ENCODE results near the gene IPMK.

IPMK gene

DNA sequence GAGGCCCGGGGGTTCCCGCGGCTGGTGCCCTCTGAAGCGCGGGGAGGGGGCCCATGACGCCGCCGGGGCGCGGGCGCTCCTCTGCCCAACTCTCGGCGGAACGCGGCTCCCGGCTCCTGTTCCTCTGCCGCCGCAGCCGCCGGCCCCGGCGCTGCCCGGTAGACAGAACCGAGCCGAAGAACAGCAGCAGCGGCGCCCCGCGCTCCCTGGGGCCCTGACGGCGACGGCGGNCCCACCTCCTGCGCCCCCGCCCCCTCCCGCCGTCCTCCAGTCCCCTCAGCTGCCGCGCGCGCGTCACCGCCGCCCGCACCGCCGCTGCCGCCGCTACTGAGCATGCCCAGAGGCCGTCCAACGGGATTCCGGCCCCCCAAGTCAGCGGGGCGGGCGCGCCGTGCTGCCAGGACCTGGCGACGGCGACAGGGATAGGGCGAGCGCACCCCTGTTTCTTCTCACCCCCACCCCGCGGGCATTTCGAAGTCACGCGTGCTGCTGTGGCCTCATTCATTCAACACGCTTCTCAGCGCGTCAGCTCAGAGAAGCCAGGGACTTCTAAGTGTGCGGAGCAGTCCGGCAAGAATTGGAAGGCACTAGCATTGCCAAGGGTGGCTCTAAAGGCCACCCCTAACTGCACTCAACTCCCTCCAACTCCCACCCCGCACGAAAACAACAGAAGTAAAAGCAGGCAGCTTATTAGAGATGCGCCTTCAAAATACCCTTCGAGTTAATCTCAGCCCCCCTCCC lies at the start of gene IPMK:
Gene IPMK, minus strand, starts transcription at position 182 of the 741 bp plus-strand sequence. CDS start 283 bp downstream, outside the sequence.
- in situ Hi-C loops (cut with HindIII; ENCODE audit: low sequenced_read_pairs), result no loop called here

DNA sequence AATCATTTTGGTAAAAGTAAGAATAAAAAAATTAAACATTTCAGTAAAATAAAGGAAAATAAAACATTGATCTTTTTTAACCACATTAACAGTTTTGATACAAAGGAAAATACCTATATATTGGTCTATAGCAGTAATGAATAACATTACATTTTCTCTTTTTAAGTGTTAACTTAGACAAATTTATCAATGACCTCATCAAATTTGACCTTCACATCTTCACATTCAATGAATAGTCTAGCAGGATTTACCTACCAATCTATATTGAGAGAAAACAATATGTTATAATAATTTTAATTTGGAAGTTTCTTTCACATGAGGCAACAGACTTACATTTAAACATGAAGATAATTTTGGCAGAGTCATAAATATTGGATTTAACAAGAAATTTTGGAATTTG lies 49.2 kb upstream of the IPMK start:
- in situ Hi-C loops (cut with HindIII; ENCODE audit: low sequenced_read_pairs), result no loop called here

DNA sequence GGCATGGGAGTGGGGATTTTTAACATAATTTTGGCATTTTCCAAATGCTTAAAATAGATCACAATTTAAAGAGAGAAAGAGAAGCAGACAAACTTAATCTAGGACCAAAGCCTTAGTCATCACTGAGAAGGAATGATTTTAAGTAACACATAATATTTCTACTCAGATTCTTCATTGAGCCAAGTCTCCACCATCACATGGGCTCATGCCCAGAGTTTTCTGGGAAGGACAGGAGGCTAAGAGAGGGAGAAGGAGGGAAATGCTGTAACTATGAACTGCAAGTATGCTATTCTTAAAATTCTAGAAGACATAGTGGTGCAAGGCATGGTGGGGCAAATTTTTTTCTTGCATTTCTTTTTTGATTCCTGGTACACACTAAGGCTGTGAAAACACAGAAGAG lies 43.3 kb upstream of the IPMK start:
- in situ Hi-C loops (cut with HindIII; ENCODE audit: low sequenced_read_pairs), result no loop called here

DNA sequence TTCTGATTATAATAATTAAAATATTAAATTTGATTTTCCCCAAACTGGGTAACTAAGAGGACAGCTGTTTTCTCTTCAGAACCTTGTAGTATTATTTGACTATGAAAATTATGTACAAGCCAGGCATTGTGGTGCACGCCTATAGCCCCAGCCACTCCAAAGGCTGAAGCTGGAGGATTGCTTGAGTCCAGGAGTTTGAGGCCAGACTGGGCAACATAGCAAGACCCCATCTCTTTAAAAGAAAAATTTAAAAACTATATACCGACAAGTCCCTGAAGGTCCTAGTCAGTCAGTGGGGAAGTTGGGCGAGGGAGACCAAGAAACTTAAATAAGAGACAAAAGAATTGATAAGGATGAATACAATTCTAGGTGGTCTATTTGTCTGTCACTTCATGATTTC lies 40.0 kb upstream of the IPMK start:
- in situ Hi-C loops (cut with HindIII; ENCODE audit: low sequenced_read_pairs), result no loop called here

- in situ Hi-C loops (cut with HindIII; ENCODE audit: low sequenced_read_pairs), result no loop called here
These were observed 38.1 kb upstream of the IPMK start for GRCh38 chr10:58305821-58306220.

DNA sequence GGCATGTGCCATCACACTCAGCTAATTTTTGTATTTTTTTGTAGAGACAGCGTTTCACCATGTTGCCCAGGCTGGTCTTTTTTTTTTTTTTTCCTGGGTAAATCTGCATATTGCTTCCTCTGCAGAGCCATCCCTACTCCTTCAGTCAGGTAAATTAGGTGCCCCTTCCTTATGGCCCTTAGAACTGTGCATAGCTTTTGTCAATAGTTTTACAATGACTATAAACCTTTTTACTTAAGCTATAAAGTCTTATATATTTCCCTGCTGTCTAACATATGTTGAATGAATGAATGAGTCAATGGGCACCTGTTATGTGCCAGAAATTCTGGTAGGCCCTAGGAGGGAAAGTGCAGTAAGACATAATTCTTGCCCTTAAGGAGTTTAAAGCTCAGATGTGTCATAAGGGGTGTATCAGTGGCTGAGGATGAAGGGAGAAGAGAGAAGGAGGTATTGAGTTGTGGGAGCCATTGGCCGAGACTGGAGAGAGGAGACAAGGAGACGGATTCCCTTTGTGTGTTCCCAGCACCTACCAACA lies 36.5 kb upstream of the IPMK start:
- in situ Hi-C loops (cut with HindIII; ENCODE audit: low sequenced_read_pairs), result no loop called here

DNA sequence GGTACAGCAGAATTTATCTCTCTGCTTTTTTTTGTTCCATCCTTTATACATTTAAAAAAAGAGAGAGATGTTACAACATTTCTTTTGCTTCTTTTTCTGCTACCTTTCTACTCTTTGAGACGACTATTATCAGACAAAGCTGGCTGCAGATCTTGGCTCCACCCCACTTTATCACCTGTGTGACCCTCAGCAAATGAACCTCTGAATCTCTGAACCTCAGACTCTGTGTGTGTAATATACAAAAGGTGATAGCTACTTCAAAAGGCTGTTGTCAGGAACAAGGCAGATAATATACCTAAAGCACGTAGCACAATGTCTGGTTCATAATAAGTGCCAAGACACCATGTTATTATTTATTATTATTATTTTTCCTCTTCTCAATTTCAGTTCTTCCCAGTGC lies 34.6 kb upstream of the IPMK start:
- in situ Hi-C loops (cut with HindIII; ENCODE audit: low sequenced_read_pairs), result no loop called here

GRCh38 chr10:58300676-58301075 lies 33.0 kb upstream of the IPMK start:
- in situ Hi-C loops (cut with HindIII; ENCODE audit: low sequenced_read_pairs), result no loop called here

- in situ Hi-C loops (cut with HindIII; ENCODE audit: low sequenced_read_pairs), result no loop called here
These were observed 31.9 kb upstream of the IPMK start for GRCh38 chr10:58299580-58299979.

DNA sequence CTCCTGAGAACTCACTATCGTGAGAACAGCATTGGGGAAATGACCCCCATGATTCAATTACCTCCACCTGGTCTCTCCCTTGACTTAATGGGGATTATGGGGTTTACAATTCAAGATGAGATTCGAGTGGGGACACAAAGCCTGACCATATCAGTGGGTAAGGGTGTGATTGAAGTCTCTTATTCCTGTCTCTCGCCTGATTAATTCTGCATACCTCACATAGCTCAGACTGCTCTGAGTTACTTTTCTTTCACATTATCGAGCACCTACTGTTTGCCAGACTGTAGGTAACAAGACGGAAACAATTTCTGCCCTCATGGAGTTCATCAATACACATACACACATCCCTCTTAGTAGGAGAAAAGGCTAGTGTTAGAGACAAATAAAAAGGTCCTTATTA lies 26.3 kb upstream of the IPMK start:
- in situ Hi-C loops (cut with HindIII; ENCODE audit: low sequenced_read_pairs), result no loop called here

DNA sequence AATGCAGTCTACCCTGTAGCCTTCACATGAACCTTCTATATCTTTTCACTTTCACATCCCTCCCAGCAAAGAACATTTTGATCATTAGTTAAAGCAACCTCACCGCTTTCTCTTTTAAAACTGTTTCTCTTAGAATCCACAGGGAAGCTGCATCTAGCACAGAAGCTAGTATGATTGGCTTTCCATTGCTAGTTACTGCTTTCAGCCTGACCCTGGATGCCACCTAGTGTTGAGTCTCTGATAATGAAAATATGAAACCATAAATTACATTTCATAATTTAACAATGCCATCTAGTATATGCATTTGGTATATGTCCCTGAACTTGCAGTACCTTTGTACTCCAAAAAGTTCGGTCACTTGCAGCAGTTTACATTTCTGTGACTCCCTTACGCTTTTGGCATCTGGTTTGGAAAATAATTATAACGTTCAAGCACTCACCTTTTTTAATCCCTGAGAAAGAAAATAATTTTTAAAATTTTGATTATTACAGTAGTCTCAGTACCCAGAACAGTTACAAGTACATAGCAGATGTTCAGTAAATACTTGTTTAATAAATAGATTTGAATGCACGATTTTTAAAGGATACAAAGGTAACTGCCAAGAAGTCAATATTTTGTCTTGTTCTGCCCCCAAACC lies 24.0 kb upstream of the IPMK start:
- in situ Hi-C loops (cut with HindIII; ENCODE audit: low sequenced_read_pairs), result no loop called here

GRCh38 chr10:58282615-58283014 lies 14.9 kb upstream of the IPMK start:
- in situ Hi-C loops (cut with HindIII; ENCODE audit: low sequenced_read_pairs), result loop anchor here (10.0 kb wide), 1 partner anchor 48 kb away; no protein-coding TSS in a partner anchor

- in situ Hi-C loops (cut with HindIII; ENCODE audit: low sequenced_read_pairs), result loop anchor here (10.0 kb wide), 1 partner anchor 46 kb away; no protein-coding TSS in a partner anchor
These were observed 13.5 kb upstream of the IPMK start for GRCh38 chr10:58281092-58281752.

DNA sequence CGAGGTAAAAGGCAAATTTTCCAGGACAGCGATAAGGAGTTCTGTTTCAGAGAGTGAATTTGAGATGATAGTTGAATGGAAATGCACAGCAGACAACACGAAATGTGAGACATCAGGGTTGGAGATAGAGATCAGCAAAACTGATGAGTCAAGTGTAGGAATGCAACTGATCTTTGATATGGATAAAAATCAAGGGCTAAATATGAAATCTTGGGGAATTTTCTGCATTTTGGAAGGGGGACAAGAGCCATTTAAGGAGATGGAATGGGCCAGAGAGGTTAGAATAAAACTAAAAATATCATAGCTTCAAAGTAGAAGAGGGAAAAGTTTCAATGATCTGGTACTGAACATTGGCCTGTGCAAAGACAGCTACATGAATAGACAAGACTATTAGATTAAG lies 12.8 kb upstream of the IPMK start:
- in situ Hi-C loops (cut with HindIII; ENCODE audit: low sequenced_read_pairs), result loop anchor here (10.0 kb wide), 1 partner anchor 46 kb away; no protein-coding TSS in a partner anchor

DNA sequence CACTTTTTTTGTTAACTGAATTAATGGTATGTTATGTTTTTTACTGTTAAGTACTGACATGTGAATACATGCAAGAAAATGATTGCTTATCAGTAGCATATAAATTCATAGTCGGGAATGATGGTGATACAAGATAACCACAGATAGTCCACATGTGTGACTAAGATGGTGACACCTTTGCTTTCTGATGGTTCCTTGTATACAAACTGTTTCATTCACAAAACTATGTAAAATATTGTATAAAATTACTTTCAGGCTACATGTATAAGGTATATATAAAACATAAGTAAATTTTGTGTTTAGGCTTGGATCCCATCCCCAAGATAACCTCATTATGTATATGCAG lies 11.2 kb upstream of the IPMK start:
- in situ Hi-C loops (cut with HindIII; ENCODE audit: low sequenced_read_pairs), result no loop called here

DNA sequence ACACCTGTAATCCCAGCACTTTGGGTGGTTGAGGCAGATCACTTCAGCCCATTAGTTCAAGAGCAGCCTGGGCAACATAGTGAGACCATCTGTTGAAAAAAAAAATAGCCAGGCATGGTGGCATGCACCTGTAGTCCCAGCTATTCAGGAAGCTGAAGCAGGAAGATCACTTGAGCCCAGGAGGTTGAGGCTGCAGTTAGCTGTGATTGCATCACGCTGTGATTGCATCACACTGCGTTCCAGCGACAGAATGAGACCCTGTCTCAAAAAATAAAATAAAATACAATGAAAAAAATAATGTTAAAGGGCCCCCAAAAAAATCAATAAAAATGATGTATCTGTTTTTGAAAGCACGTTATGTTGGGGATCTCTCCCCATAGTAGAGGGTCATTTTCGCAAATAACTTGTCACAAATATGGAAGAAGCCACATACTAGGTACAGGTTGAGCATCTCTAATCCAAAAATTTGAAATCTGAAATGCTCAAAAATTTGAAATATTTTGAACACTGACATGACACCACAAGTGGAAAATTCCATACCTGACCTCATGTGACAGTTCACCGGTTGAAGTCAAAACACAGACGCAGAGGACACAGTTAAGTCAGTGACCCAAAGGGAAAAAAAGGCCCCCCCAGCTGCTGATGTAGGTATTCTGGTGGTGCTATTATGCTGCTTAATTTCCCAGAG lies 10.7 kb upstream of the IPMK start:
- in situ Hi-C loops (cut with HindIII; ENCODE audit: low sequenced_read_pairs), result no loop called here

- in situ Hi-C loops (cut with HindIII; ENCODE audit: low sequenced_read_pairs), result no loop called here
These were observed 8.2 kb upstream of the IPMK start for GRCh38 chr10:58275908-58276307.

- in situ Hi-C loops (cut with HindIII; ENCODE audit: low sequenced_read_pairs), result no loop called here
These were observed 7.6 kb upstream of the IPMK start for GRCh38 chr10:58275261-58275660.

DNA sequence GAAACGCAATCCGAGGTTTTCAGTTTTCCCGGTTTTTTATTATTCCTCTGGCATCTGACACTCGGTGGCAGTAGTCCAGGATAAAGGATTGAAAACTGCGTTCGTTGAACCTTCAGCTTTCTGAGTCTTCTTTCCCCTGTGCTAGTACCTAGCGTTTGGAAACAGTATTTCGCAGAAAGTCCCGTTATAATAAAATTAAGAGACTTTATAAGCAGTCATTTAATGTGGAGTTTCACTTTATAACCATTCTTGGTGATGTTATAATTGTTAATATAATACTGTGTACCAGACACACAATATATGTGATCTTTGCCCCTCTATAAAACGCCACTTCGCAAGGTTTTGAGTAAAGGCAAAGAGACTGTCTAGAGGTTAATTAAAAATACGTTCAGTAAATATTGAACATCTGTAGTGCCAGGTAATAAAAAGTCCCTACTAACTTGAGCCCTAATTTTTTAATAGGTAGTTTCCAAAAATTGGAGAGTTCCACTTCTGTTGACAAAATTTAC lies 2.1 kb upstream of the IPMK start:
- in situ Hi-C loops (cut with HindIII; ENCODE audit: low sequenced_read_pairs), result no loop called here

DNA sequence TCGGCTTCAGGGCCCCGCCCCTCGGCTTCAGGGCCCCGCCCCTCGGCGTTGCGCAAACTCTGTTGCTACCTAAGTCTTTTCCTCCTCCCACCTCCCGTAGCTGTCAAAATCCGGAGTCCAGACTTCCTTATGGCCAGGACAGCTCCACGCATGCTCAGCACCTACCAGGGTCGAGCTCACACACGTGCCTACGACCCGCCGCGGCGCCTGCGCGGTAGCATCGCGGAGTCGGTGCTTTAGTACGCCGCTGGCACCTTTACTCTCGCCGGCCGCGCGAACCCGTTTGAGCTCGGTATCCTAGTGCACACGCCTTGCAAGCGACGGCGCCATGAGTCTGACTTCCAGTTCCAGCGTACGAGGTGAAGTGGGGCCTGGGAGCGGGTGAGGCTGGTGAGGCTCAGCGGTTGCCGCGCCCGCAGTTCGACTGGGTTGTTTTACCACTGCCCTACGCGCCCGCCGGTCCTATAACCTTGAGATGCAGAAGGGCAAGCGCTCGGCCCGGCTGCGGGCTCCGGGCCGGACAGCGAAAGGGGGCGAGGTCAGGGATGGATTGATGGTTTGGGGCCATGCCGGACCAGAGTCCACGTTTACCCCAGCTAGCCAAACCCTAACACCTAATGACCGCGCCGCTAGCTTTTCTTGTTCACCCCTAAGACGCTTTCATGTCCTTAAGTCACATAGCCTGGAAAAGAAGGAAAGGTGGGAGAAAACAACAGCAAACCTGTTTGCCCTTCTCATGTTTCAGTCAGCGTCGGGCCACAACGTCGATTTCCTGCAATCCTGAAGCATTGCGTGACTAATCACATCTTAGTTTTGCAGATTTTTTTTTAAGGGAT lies 1.5 kb upstream of the IPMK start, which contains the start of gene CISD1:
Gene CISD1, plus strand, starts transcription at position 217 of the 836 bp plus-strand sequence. Its CDS starts 112 bp downstream, at position 329.
- in situ Hi-C loops (cut with HindIII; ENCODE audit: low sequenced_read_pairs), result no loop called here

Measured in endothelial cell of hepatic sinusoid (primary cell).